Naive thymus-derived CD4-positive, alpha-beta T cell (primary cell): ENCODE results near the gene SMPD4. TPM values are rescaled to one million over a fixed set of nuclear protein-coding genes. Genes with fewer than 3 reads are reported as not detected.
"Not testable (repeated sequence)": the region's sequence is repeated elsewhere in the genome, so short reads cannot be mapped to it uniquely, and the experiment has no call there.

Experiments
- ATAC-seq: fragments of 150-1000 bp; cut with Tn5 transposase; 2 replicates; pipeline ENCODE4 v1.10.0; 2021; ENCODE audit warnings: mild to moderate bottlenecking, moderate library complexity
- CTCF ChIA-PET: fragments of 350-600 bp; sonication (Branson Sonifier 250); formaldehyde crosslinking; loops from one replicate; lab custom pipeline; 2021; ENCODE audit warnings: antibody characterized with exemption; lab: Charles Lee
- POLR2A ChIA-PET: fragments of 350-600 bp; sonication (Branson Sonifier 250); formaldehyde crosslinking; loops from one replicate; lab custom pipeline; 2021; ENCODE audit warnings: antibody characterized with exemption, inconsistent platforms; lab: Charles Lee
- DNase-seq, 9 donors: peaks; one replicate each; pipeline versions ENCODE4 v3.0.0 to v3.0.0-alpha.2; 2020 to 2022; ENCODE audit warnings: mixed read lengths in 1 of 9
- H3K27ac ChIP-seq: one replicate; pipeline ENCODE4 v1.7.0; 2013; ENCODE audit warnings: mild to moderate bottlenecking, low read depth, low read length, moderate library complexity
- H3K27me3 ChIP-seq, 2 donors: one replicate each; pipeline ENCODE4 v1.7.0; 2013; ENCODE audit warnings: low read length in 2 of 2, mild to moderate bottlenecking in 2 of 2, moderate library complexity in 2 of 2; ENCODE audit not compliant: control insufficient read depth in 2 of 2, insufficient read depth in 2 of 2
- H3K36me3 ChIP-seq, 3 experiments: 1 replicate in 2 of 3; 2 replicates in 1 of 3; pipeline ENCODE4 v1.7.0; 2013; ENCODE audit warnings: low read length in 3 of 3, mild to moderate bottlenecking in 3 of 3, moderate library complexity in 1 of 3; ENCODE audit not compliant: insufficient read depth in 3 of 3, control insufficient read depth in 2 of 3
- H3K4me1 ChIP-seq, 2 donors: one replicate each; pipeline ENCODE4 v1.7.0; 2013; ENCODE audit warnings: low read length in 2 of 2, mild to moderate bottlenecking in 2 of 2, moderate library complexity in 1 of 2; ENCODE audit not compliant: control insufficient read depth in 2 of 2, insufficient read depth in 2 of 2
- H3K4me3 ChIP-seq: 2 replicates; pipeline ENCODE4 v1.7.0; 2013; ENCODE audit warnings: mild to moderate bottlenecking, low read length
- H3K9me3 ChIP-seq, 3 experiments: 1 replicate in 2 of 3; 2 replicates in 1 of 3; pipeline ENCODE4 v1.7.0; 2013; ENCODE audit warnings: low read length in 3 of 3; ENCODE audit not compliant: control insufficient read depth in 2 of 3
- H3K27ac Mint-ChIP-seq, 9 donors: one replicate each; pipeline ENCODE4 v1.8.0; 2020 to 2022; ENCODE audit warnings: mixed read lengths in 9 of 9, mild to moderate bottlenecking in 8 of 9, moderate library complexity in 5 of 9, inconsistent platforms in 2 of 9
- H3K27me3 Mint-ChIP-seq, 5 donors: one replicate each; pipeline ENCODE4 v1.8.0; 2021 to 2022; ENCODE audit warnings: mixed read lengths in 5 of 5, mild to moderate bottlenecking in 1 of 5
- H3K36me3 Mint-ChIP-seq, 5 donors: one replicate each; pipeline ENCODE4 v1.8.0; 2020 to 2022; ENCODE audit warnings: mixed read lengths in 5 of 5, mild to moderate bottlenecking in 3 of 5, inconsistent platforms in 1 of 5
- H3K4me1 Mint-ChIP-seq, 7 donors: one replicate each; pipeline ENCODE4 v1.8.0; 2020 to 2022; ENCODE audit warnings: mixed read lengths in 7 of 7, mild to moderate bottlenecking in 3 of 7, inconsistent platforms in 1 of 7
- H3K4me3 Mint-ChIP-seq, 10 donors: one replicate each; pipeline ENCODE4 v1.8.0; 2020 to 2022; ENCODE audit warnings: mild to moderate bottlenecking in 10 of 10, mixed read lengths in 10 of 10, moderate library complexity in 6 of 10, inconsistent platforms in 2 of 10
- H3K9me3 Mint-ChIP-seq, 11 donors: one replicate each; pipeline ENCODE4 v1.8.0; 2020 to 2022; ENCODE audit warnings: mixed read lengths in 11 of 11, mild to moderate bottlenecking in 4 of 11, inconsistent platforms in 1 of 11, moderate library complexity in 1 of 11
- intact Hi-C, 2 donors: fragments of 100-400 bp; cut with micrococcal nuclease; formaldehyde crosslinking; loops; one replicate each; pipeline ENCODE4 v1.15.1; 2023
- polyA plus RNA-seq, 2 donors: library from polyadenylated mRNA; unstranded; fragments of 300-500 nt; fragmentation: Illumina TruSeq; gene quantifications; one replicate each; pipeline ENCODE4 v1.2.3, GENCODE V29; 2021
- total RNA-seq, 6 experiments: library from RNA in 5 of 6; stranded (reverse) in 5 of 6; gene quantifications; 1 replicate in 5 of 6; 2 replicates in 1 of 6; pipeline ENCODE4 v1.2.3 and lab custom pipeline; 2021 to 2026

SMPD4 gene
- total and polyA plus RNA-seq, 7 experiments from 2014 or later: 37.0 to 82.9 (median 57.2) TPM

DNA sequence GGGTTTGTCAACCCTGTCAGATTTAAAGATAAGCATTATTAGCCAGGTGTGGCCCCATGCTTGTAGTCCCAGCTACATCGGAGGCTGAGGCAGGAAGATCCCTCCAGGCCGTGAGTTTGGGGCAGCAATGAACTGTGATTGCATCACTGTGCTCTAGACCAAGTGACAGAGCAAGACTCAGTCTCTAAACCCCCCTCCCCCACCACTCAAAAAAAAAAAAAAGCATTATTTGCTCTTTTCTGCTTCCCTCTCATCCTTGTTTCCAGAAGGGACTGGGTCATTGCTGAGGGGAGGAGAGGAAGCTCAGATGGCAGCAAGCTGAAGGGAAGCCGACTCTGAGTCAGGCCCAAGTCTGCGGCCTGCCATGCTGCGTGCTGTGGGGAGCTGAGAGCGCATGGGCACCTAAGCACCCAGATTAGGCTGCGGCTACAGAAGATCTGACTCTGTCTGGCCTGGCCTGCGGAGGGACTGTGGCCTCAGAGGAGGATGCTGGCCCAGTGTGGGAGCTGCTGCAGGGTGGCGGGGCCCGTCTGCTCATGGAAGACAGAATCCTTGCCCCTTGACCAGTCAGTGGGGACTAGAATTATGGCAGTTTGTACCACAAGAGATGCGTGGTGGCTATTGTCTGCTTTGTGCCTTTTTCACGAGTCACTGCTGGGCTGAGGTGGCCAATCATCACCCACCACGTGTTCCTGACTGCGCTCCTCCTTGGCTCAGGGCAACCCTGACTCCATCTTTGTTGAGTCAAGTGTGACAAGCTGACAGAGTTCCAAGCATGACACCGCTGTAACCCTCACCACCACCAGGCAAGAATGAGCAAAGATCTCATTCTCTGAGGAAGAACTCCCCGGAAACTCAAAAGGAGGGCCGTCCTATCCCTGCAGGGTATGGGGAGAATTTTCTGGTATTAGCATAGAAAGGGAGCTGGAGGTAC lies 6.7 kb upstream of the SMPD4 start:
- intact Hi-C loops: loop anchor here in 1 of 2 donors (10.0 kb wide), 1 partner anchor 1497 kb away; no protein-coding TSS in a partner anchor
- H3K4me1 ChIP-seq, H3K27me3 ChIP-seq, H3K36me3 ChIP-seq, H3K27me3 Mint-ChIP-seq, H3K27ac ChIP-seq, H3K9me3 ChIP-seq, POLR2A ChIA-PET, H3K9me3 Mint-ChIP-seq, DNase-seq, ATAC-seq, H3K27ac Mint-ChIP-seq, H3K4me3 Mint-ChIP-seq, CTCF ChIA-PET, H3K4me3 ChIP-seq: not testable (repeated sequence)
- Mint-ChIP-seq H3K36me3 (peaks cover 0 to 11% (median 3%) of the 10 kb centered on the region in 5 donors), H3K4me1 (peaks cover 7 to 12% (median 9%) of the 10 kb centered on the region in 7 donors)

DNA sequence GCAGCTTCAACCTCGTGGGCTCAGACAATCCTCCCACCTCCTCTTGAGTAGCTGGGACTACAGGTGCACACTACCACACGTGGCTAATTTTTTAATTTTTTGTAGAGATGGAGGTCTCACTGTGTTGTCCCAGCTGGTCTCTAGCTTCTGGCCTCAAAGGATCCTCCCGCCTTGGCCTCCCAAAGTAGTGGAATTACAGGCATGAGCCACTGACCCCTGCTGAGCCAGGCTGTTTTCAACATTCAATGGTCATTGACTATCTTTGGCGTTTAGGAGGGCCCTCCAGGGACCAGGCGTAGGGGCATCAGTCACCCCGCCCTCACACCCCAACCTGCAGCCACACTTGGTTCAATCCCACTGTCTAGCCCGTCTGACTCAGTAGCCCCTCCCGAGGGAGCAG lies 5.9 kb upstream of the SMPD4 start:
- no peaks in the 10 kb centered on the region for H3K27me3 ChIP-seq
- H3K4me3 ChIP-seq: no peak overlapping the region
- intact Hi-C loops: loop anchor here in 1 of 2 donors (10.0 kb wide), 1 partner anchor 1498 kb away; no protein-coding TSS in a partner anchor
- H3K9me3 Mint-ChIP-seq: no peaks in the 10 kb centered on the region
- peak overlapping the region in 1 of 10 donors; percentile 34 for H3K4me3 Mint-ChIP-seq
- H3K9me3 ChIP-seq: no peaks in the 10 kb centered on the region
- ChIA-PET CTCF (no interaction called here), POLR2A (no interaction called here)
- H3K27me3 Mint-ChIP-seq: no peaks in the 10 kb centered on the region
- peak overlapping the region in 1 of 9 donors; percentile 54 for H3K27ac Mint-ChIP-seq
- peaks cover 0 to 11% of the 10 kb centered on the region in 2 donors for H3K4me1 ChIP-seq
- H3K27ac ChIP-seq: no peak overlapping the region
- peaks cover 9 to 13% (median 10%) of the 10 kb centered on the region in 7 donors for H3K4me1 Mint-ChIP-seq
- peaks cover 0 to 11% (median under 1%) of the 10 kb centered on the region in 5 donors for H3K36me3 Mint-ChIP-seq
- DNase-seq: no peak
- no peak for ATAC-seq
- peaks cover 0 to 9% (median 0%) of the 10 kb centered on the region in 3 experiments for H3K36me3 ChIP-seq

DNA sequence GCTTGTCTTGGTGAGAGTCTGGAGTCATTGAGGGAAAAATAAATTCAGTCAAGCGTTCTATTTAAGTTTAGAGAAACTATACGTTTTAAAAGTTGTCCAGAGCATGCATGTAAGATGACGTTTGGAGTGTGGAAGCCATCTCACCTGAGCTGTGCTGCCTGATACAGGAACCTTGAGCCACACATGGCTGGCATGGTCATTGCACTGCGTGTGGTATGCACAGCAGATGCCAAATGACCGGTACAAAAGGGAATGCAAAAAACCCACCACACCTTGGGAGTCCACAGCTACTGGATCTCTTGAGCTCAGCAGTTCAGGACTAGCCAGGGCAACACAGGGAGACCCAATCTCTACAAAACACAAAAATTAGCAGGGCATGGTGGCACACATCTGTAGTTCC lies 5.0 kb upstream of the SMPD4 start:
- ChIA-PET POLR2A (no interaction called here), CTCF (no interaction called here)
- intact Hi-C loops: loop anchor here in 1 of 2 donors (10.0 kb wide), 1 partner anchor 1498 kb away; no protein-coding TSS in a partner anchor
- H3K9me3 Mint-ChIP-seq: peaks cover 0 to 2% (median 0%) of the 10 kb centered on the region in 11 donors
- DNase-seq (no peak), ATAC-seq (no peak)
- Histone ChIP-seq H3K36me3 (peaks cover 0 to 6% (median 0%) of the 10 kb centered on the region in 3 experiments), H3K9me3 (no peaks in the 10 kb centered on the region), H3K4me1 (peaks cover 0 to 11% of the 10 kb centered on the region in 2 donors), H3K4me3 (no peak overlapping the region), H3K27ac (no peak overlapping the region), H3K27me3 (no peaks in the 10 kb centered on the region)
- peak overlapping the region in 3 of 9 donors; percentile 25 to 63 (median 62) for H3K27ac Mint-ChIP-seq
- H3K27me3 Mint-ChIP-seq: no peaks in the 10 kb centered on the region
- H3K36me3 Mint-ChIP-seq: peaks cover 0 to 10% (median 0%) of the 10 kb centered on the region in 5 donors
- peaks cover 9 to 13% (median 11%) of the 10 kb centered on the region in 7 donors for H3K4me1 Mint-ChIP-seq
- no peak overlapping the region for H3K4me3 Mint-ChIP-seq

DNA sequence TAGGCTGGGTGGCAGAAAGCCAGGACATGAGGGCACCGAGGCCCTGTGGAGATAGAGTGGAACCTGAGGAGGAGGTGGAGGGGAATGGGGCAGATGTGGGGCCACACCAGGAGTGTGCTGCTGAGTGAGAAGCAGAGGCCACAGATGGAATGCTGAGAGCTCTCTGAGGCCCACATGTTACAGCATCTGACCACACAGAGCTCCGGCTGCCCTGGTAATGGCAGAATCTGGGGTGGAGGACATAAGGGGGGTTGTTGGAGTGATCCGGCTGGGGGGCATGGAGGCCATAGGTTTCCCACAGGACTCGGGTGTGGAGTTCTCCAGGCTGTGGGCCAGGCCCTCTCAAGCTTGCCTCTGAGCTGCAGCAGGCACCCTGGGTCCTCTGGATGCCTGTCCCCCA lies 4.5 kb upstream of the SMPD4 start:
- no peak overlapping the region for H3K27ac ChIP-seq
- peaks cover 0 to 4% (median 0%) of the 10 kb centered on the region in 11 donors for H3K9me3 Mint-ChIP-seq
- H3K27me3 Mint-ChIP-seq: no peaks in the 10 kb centered on the region
- H3K36me3 Mint-ChIP-seq: peaks cover 0 to 5% (median 0%) of the 10 kb centered on the region in 5 donors
- DNase-seq: no peak
- peaks cover 10 to 15% (median 13%) of the 10 kb centered on the region in 7 donors for H3K4me1 Mint-ChIP-seq
- H3K9me3 ChIP-seq: no peaks in the 10 kb centered on the region
- peaks cover 0 to 6% (median 0%) of the 10 kb centered on the region in 3 experiments for H3K36me3 ChIP-seq
- H3K27me3 ChIP-seq: no peaks in the 10 kb centered on the region
- no peak overlapping the region for H3K4me3 ChIP-seq
- no peak for ATAC-seq
- peaks cover 1 to 11% of the 10 kb centered on the region in 2 donors for H3K4me1 ChIP-seq
- H3K27ac Mint-ChIP-seq: peak overlapping the region in 5 of 9 donors; percentile 31 to 80 (median 63)
- POLR2A ChIA-PET: interaction anchor here (1.1 kb wide), 1 partner anchor 155 kb away, joined by 3 read pairs; no protein-coding TSS in a partner anchor
- CTCF ChIA-PET: no interaction called here
- H3K4me3 Mint-ChIP-seq: no peak overlapping the region
- intact Hi-C loops: loop anchor here in 1 of 2 donors (10.0 kb wide), 1 partner anchor 1499 kb away; no protein-coding TSS in a partner anchor

DNA sequence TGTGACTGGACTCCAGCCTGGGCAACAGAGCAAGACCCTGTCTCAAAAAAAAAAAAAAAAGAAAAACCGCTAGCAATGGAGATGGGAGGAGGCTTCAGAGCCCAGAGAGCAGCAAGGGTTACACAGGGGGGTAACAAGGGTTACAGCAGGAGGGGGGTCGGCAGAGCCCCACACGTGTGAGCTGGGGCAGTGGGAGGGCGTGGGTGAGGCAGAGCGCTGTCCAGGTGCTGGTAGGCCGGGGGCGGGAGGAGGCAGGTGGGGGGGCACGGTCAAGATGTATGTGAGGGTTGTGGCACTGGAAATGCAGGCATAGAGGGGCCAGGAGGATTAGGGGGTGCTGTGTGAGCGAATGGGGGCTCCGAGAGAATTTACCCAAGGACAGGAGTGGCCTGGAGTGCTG lies 4.0 kb upstream of the SMPD4 start:
- H3K9me3 ChIP-seq: no peaks in the 10 kb centered on the region
- DNase-seq: no peak
- peaks cover 0 to under 1% (median 0%) of the 10 kb centered on the region in 5 donors for H3K36me3 Mint-ChIP-seq
- H3K4me1 ChIP-seq: peaks cover 6 to 16% of the 10 kb centered on the region in 2 donors
- POLR2A ChIA-PET: interaction anchor here (1.1 kb wide), 1 partner anchor 156 kb away, joined by 3 read pairs; no protein-coding TSS in a partner anchor
- CTCF ChIA-PET: no interaction called here
- no peaks in the 10 kb centered on the region for H3K27me3 ChIP-seq
- peak overlapping the region in 1 of 10 donors; percentile 38 for H3K4me3 Mint-ChIP-seq
- intact Hi-C loops: loop anchor here in 1 of 2 donors (10.0 kb wide), 1 partner anchor 1499 kb away; no protein-coding TSS in a partner anchor
- no peak for ATAC-seq
- peaks cover 0 to 4% (median 0%) of the 10 kb centered on the region in 11 donors for H3K9me3 Mint-ChIP-seq
- no peak overlapping the region for H3K27ac ChIP-seq
- H3K36me3 ChIP-seq: peaks cover 0 to 5% (median 0%) of the 10 kb centered on the region in 3 experiments
- H3K27ac Mint-ChIP-seq: peak overlapping the region in 6 of 9 donors; percentile 31 to 80 (median 62)
- H3K4me1 Mint-ChIP-seq: peaks cover 12 to 19% (median 17%) of the 10 kb centered on the region in 7 donors
- H3K27me3 Mint-ChIP-seq: no peaks in the 10 kb centered on the region
- H3K4me3 ChIP-seq: no peak overlapping the region
